GM23248 (cell line): ENCODE results near the gene CCND2. TPM values are rescaled to one million over a fixed set of nuclear protein-coding genes. Genes with fewer than 3 reads are reported as not detected.

Source experiments
- DNase-seq: peaks from one replicate; pipeline ENCODE4 v3.0.0-alpha.2; 2015
- H2AFZ ChIP-seq: fragments of 200-600 bp; sonication (generic); 2 replicates; pipeline ENCODE4 v1.6.1; 2016; ENCODE audit warnings: antibody characterized with exemption
- H3F3A ChIP-seq: fragments of 200-600 bp; sonication (generic); 2 replicates; pipeline ENCODE4 v1.6.1; 2016; ENCODE audit warnings: mild to moderate bottlenecking, antibody characterized with exemption, mixed run types; ENCODE audit not compliant: insufficient read depth
- H3K27ac ChIP-seq: fragments of 200-600 bp; sonication (generic); 2 replicates; pipeline ENCODE4 v1.5.1; 2016; ENCODE audit warnings: mild to moderate bottlenecking
- H3K27me3 ChIP-seq: fragments of 200-600 bp; sonication (generic); replicated peaks from 2 replicates; pipeline ENCODE4 v1.6.1; 2016; ENCODE audit warnings: mild to moderate bottlenecking; ENCODE audit not compliant: insufficient read depth
- H3K36me3 ChIP-seq: fragments of 200-600 bp; sonication (generic); 2 replicates; pipeline ENCODE4 v1.6.1; 2016; ENCODE audit warnings: low read depth, mild to moderate bottlenecking
- H3K4me1 ChIP-seq: fragments of 200-600 bp; sonication (generic); 2 replicates; pipeline ENCODE4 v1.6.1; 2016; ENCODE audit warnings: mild to moderate bottlenecking; ENCODE audit not compliant: insufficient read depth
- H3K4me2 ChIP-seq: fragments of 200-600 bp; sonication (generic); one replicate; pipeline ENCODE4 v1.6.1; 2016; ENCODE audit warnings: mild to moderate bottlenecking; ENCODE audit not compliant: unreplicated experiment
- H3K4me3 ChIP-seq: fragments of 200-600 bp; sonication (generic); 2 replicates; pipeline ENCODE4 v1.5.1; 2016; ENCODE audit warnings: mild to moderate bottlenecking
- H3K79me2 ChIP-seq: fragments of 200-600 bp; sonication (generic); 2 replicates; pipeline ENCODE4 v1.6.1; 2016; ENCODE audit warnings: mild to moderate bottlenecking; ENCODE audit not compliant: insufficient read depth
- H3K9ac ChIP-seq: fragments of 200-600 bp; sonication (generic); 2 replicates; pipeline ENCODE4 v1.6.1; 2016; ENCODE audit warnings: mild to moderate bottlenecking
- H3K9me2 ChIP-seq: fragments of 200-600 bp; sonication (generic); 2 replicates; pipeline ENCODE4 v1.6.1; 2016; ENCODE audit warnings: mixed run types, mild to moderate bottlenecking, moderate library complexity; ENCODE audit not compliant: insufficient read depth
- H3K9me3 ChIP-seq: fragments of 200-600 bp; sonication (generic); one replicate; pipeline ENCODE4 v1.6.1; 2017; ENCODE audit warnings: low read depth
- H4K20me1 ChIP-seq: fragments of 200-600 bp; sonication (generic); 2 replicates; pipeline ENCODE4 v1.6.0; 2016; ENCODE audit not compliant: insufficient read depth
- EZH2 ChIP-seq: fragments of 200-600 bp; sonication (generic); IDR thresholded peaks from 2 replicates; pipeline ENCODE4 v1.6.1; 2018; ENCODE audit warnings: antibody characterized with exemption, mild to moderate bottlenecking; ENCODE audit not compliant: insufficient read depth, poor library complexity, severe bottlenecking
- EZH2phosphoT487 ChIP-seq: fragments of 200-600 bp; sonication (generic); IDR thresholded peaks from 2 replicates; pipeline ENCODE4 v1.6.1; 2018; ENCODE audit warnings: antibody characterized with exemption, moderate library complexity, mild to moderate bottlenecking, low read depth; ENCODE audit not compliant: insufficient read depth
- WGBS, 2 experiments: methylation state at CpG; one replicate each; pipeline ENCODE4 v1.1.6; 2015 to 2017; ENCODE audit warnings: low lambda C conversion rate in 2 of 2, low coverage in 1 of 2; ENCODE audit errors: missing lambda C conversion rate in 2 of 2; 5-methylcytosine and 5-hydroxymethylcytosine counted together
- in situ Hi-C: fragments of 300-500 bp; cut with MboI; formaldehyde crosslinking; loops from 2 replicates; pipeline ENCODE4 v1.15.0; 2020
- polyA plus RNA-seq: library from polyadenylated mRNA; unstranded; fragments of >200 nt; fragmentation: Nextera tagmentation; extraction: Ambion mirVana; gene quantifications from 2 replicates; pipeline ENCODE4 v1.2.1, GENCODE V29; 2016
- total RNA-seq: library from RNA; depleted of rRNA; stranded (reverse); fragments of >200 nt; shearing (Covaris generic); gene quantifications from 2 replicates; pipeline ENCODE4 v1.2.3, GENCODE V29; 2014

CCND2 gene
- total and polyA plus RNA-seq, 2 experiments from 2014 or later: 2.9 to 4.9 TPM

GRCh38 chr12:4285070-4285469 lies 11.5 kb downstream of the CCND2 start:
- Histone ChIP-seq H3K27ac (no peak overlapping the region), H3K4me3 (no peak overlapping the region), H4K20me1 (no peaks in the 10 kb centered on the region), H3K4me1 (no peaks in the 10 kb centered on the region), H3K9me3 (no peaks in the 10 kb centered on the region), H3K27me3 (0 out of 2 replicates have a peak, but pooled peaks cover 5% of the 10 kb centered on the region), H2AFZ (no peak overlapping the region), H3K9me2 (no peaks in the 10 kb centered on the region), H3K79me2 (no peaks in the 10 kb centered on the region), H3K9ac (no peak overlapping the region), H3F3A (no peaks in the 10 kb centered on the region), H3K36me3 (no peaks in the 10 kb centered on the region), H3K4me2 (no peak overlapping the region)
- 62 to 66% methylated on average over 8 of the region's 8 CpGs for WGBS, 2 experiments
- in situ Hi-C loops: no loop called here
- TF ChIP-seq EZH2: no peak
- TF ChIP-seq EZH2phosphoT487: no peak
- no peak for DNase-seq

- no peak for TF ChIP-seq EZH2phosphoT487
- no peak for TF ChIP-seq EZH2
- H3K4me3 ChIP-seq: no peak overlapping the region
- H3K4me2 ChIP-seq: no peak overlapping the region
- H3K4me1 ChIP-seq: no peaks in the 10 kb centered on the region
- H3K27ac ChIP-seq: no peak overlapping the region
- in situ Hi-C loops: no loop called here
- H3F3A ChIP-seq: no peaks in the 10 kb centered on the region
- no peaks in the 10 kb centered on the region for H3K9me2 ChIP-seq
- H3K36me3 ChIP-seq: no peaks in the 10 kb centered on the region
- H4K20me1 ChIP-seq: no peaks in the 10 kb centered on the region
- no peak for DNase-seq
- H3K27me3 ChIP-seq: peaks cover 15% of the 10 kb centered on the region
- H3K9ac ChIP-seq: no peak overlapping the region
- whole genome bisulfite sequencing, 2 experiments: 40 to 53% methylated on average over 11 to 12 of the region's 12 CpGs
- H2AFZ ChIP-seq: no peak overlapping the region
- H3K9me3 ChIP-seq: no peaks in the 10 kb centered on the region
- no peaks in the 10 kb centered on the region for H3K79me2 ChIP-seq
Observed at GRCh38 chr12:4286228-4286627, 12.7 kb downstream of the CCND2 start.

DNA sequence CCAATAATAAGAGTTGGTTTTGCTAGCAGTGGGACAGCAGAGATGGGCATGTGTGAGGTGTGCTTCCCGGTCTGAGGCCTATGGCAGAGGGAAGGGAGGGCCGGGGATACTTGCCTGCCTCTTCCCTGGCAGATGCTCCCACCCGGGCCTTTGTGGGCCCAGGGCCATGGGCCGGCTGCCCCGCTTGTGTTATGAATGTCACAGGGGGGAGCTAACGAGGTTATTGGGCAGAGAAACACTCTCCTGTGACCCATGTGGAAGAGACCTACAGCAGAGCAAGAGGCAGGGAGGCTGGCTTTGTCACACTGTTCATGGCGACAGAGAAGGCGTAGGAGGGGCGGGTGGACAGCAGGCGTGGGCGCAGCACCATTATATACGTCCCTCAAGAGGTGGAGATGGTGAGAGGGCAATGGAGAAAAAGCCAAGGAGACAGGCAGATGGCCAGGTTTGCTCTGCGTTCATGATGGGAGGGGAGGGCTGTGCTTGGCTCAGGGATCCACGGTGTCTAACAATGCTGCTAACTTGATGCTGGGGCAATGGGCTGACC lies 13.3 kb downstream of the CCND2 start:
- Histone ChIP-seq H3K79me2 (no peaks in the 10 kb centered on the region), H3K27me3 (peaks cover 21% of the 10 kb centered on the region), H3K36me3 (no peaks in the 10 kb centered on the region), H3K9ac (no peak overlapping the region), H4K20me1 (no peaks in the 10 kb centered on the region), H3K9me3 (no peaks in the 10 kb centered on the region), H3K9me2 (no peaks in the 10 kb centered on the region), H2AFZ (no peak overlapping the region), H3K4me1 (no peaks in the 10 kb centered on the region), H3K27ac (no peak overlapping the region), H3F3A (no peaks in the 10 kb centered on the region), H3K4me3 (no peak overlapping the region), H3K4me2 (no peak overlapping the region)
- WGBS, 2 experiments: 40 to 44% methylated on average over 13 to 14 of the region's 14 CpGs
- no peak for TF ChIP-seq EZH2
- TF ChIP-seq EZH2phosphoT487: no peak
- in situ Hi-C loops: no loop called here
- DNase-seq: no peak

GRCh38 chr12:4287325-4288211 lies 14.0 kb downstream of the CCND2 start:
- TF ChIP-seq EZH2: no peak
- no peak for TF ChIP-seq EZH2phosphoT487
- Histone ChIP-seq H3K27me3 (peaks cover 25% of the 10 kb centered on the region), H3K4me1 (no peaks in the 10 kb centered on the region), H3K27ac (no peak overlapping the region), H2AFZ (no peak overlapping the region), H3K4me2 (no peak overlapping the region), H3F3A (no peaks in the 10 kb centered on the region), H3K36me3 (no peaks in the 10 kb centered on the region), H4K20me1 (no peaks in the 10 kb centered on the region), H3K9me3 (no peaks in the 10 kb centered on the region), H3K4me3 (no peak overlapping the region), H3K79me2 (no peaks in the 10 kb centered on the region), H3K9me2 (no peaks in the 10 kb centered on the region), H3K9ac (no peak overlapping the region)
- peak; percentile 35 for DNase-seq
- in situ Hi-C loops: no loop called here
- 48 to 50% methylated on average over 18 of the region's 18 CpGs for WGBS, 2 experiments
